H1 (cell line): Measurements from ENCODE around the gene TRABD2B. TPM values are rescaled to one million over a fixed set of nuclear protein-coding genes. Genes with fewer than 3 reads are reported as not detected.

Experiments
- CTCF ChIA-PET: fragments of 300-600 bp; sonication (Branson Sonifier 250); formaldehyde crosslinking; loops from one replicate; lab custom pipeline; 2021; ENCODE audit not compliant: partially characterized antibody; lab: Charles Lee
- POLR2A ChIA-PET: fragments of 300-600 bp; sonication (Branson Sonifier 250); formaldehyde crosslinking; loops from one replicate; lab custom pipeline; 2021; ENCODE audit warnings: inconsistent platforms; ENCODE audit not compliant: partially characterized antibody; lab: Charles Lee
- DNase-seq, 2 experiments: peaks; one replicate each; pipeline versions ENCODE4 v3.0.0 to v3.0.0-alpha.2; 2010 to 2022; ENCODE audit warnings: low spot score in 2 of 2, low read depth in 1 of 2, mixed read lengths in 1 of 2
- FAIRE-seq: peaks from 2 replicates; lab custom pipeline; 2011; peaks lifted over from hg19 to GRCh38; lab: Jason Lieb, UNC
- H2AFZ ChIP-seq: 2 replicates; pipeline ENCODE4 v1.8.1; 2012; ENCODE audit warnings: low read length, inconsistent platforms
- H2AK5ac ChIP-seq: 2 replicates; pipeline ENCODE4 v1.6.1; 2013; ENCODE audit warnings: low read depth, low read length
- H2BK120ac ChIP-seq: replicated peaks from 2 replicates; pipeline ENCODE3; 2013; ENCODE audit warnings: low read depth, low read length, inconsistent platforms
- H2BK12ac ChIP-seq: 2 replicates; pipeline ENCODE4 v1.6.1; 2013; ENCODE audit warnings: low read depth, low read length
- H2BK15ac ChIP-seq: 2 replicates; pipeline ENCODE4 v1.6.1; 2013; ENCODE audit warnings: low read length
- H2BK20ac ChIP-seq: 2 replicates; pipeline ENCODE4 v1.6.1; 2013; ENCODE audit warnings: low read length
- H2BK5ac ChIP-seq: 2 replicates; pipeline ENCODE4 v1.6.1; 2013; ENCODE audit warnings: low read depth, low read length
- H3K14ac ChIP-seq: 2 replicates; pipeline ENCODE4 v1.6.1; 2013; ENCODE audit warnings: inconsistent platforms; ENCODE audit not compliant: insufficient read length
- H3K18ac ChIP-seq: 2 replicates; pipeline ENCODE4 v1.6.1; 2013; ENCODE audit warnings: low read length; ENCODE audit errors: extremely low read depth
- H3K23ac ChIP-seq: 2 replicates; pipeline ENCODE4 v1.6.1; 2013; ENCODE audit warnings: inconsistent platforms; ENCODE audit not compliant: insufficient read length
- H3K23me2 ChIP-seq: 2 replicates; pipeline ENCODE4 v1.6.1; 2013; ENCODE audit warnings: low read depth, low read length
- H3K27ac ChIP-seq: 2 replicates; pipeline ENCODE4 v1.6.1; 2011; ENCODE audit warnings: low read depth, low read length, inconsistent platforms
- H3K27me3 ChIP-seq, 4 experiments: replicated peaks in 1 of 4; 1 replicate in 1 of 4; 2 replicates in 3 of 4; pipeline versions ENCODE4 v1.6.1 to v1.8.1; 2011 to 2013; ENCODE audit warnings: low read length in 3 of 4, mild to moderate bottlenecking in 3 of 4, inconsistent platforms in 2 of 4, mixed read lengths in 2 of 4, moderate library complexity in 1 of 4; ENCODE audit not compliant: control insufficient read depth in 3 of 4, insufficient read depth in 3 of 4; ENCODE audit errors: extremely low read depth in 1 of 4
- H3K36me3 ChIP-seq, 4 experiments: 2 replicates each; pipeline versions ENCODE4 v1.6.1 to v1.8.1; 2011 to 2013; ENCODE audit warnings: mild to moderate bottlenecking in 4 of 4, low read length in 3 of 4, moderate library complexity in 2 of 4, control low read depth in 1 of 4, inconsistent platforms in 1 of 4; ENCODE audit not compliant: insufficient read depth in 4 of 4, control insufficient read depth in 2 of 4
- H3K4ac ChIP-seq: replicated peaks from 2 replicates; pipeline ENCODE3; 2013; ENCODE audit warnings: low read length, low read depth, mixed read lengths, inconsistent platforms; ENCODE audit not compliant: insufficient read length
- H3K4me1 ChIP-seq, 4 experiments: replicated peaks in 1 of 4; 1 replicate in 1 of 4; 2 replicates in 3 of 4; pipeline versions ENCODE4 v1.6.1 to v1.8.1; 2011 to 2013; ENCODE audit warnings: low read length in 3 of 4, inconsistent platforms in 2 of 4, mixed read lengths in 1 of 4; ENCODE audit not compliant: insufficient read depth in 4 of 4, control insufficient read depth in 3 of 4
- H3K4me2 ChIP-seq, 2 experiments: 2 replicates each; pipeline versions ENCODE4 v1.6.1 to v1.8.1; 2011 to 2013; ENCODE audit warnings: low read depth in 2 of 2, low read length in 2 of 2, control low read depth in 1 of 2, inconsistent platforms in 1 of 2, mild to moderate bottlenecking in 1 of 2; ENCODE audit not compliant: insufficient read depth in 1 of 2
- H3K4me3 ChIP-seq, 4 experiments: fragments of 200-600, 300-600 bp in 1 of 4; sonication (generic), shearing (Covaris generic), sonication (Bioruptor Twin) in 1 of 4; 2 replicates each; pipeline versions ENCODE4 v1.5.1 to v1.8.1; 2011 to 2016; ENCODE audit warnings: low read length in 4 of 4, low read depth in 3 of 4, control low read depth in 2 of 4, inconsistent platforms in 2 of 4, mild to moderate bottlenecking in 2 of 4, mixed read lengths in 1 of 4, moderate library complexity in 1 of 4; ENCODE audit not compliant: insufficient read depth in 2 of 4; ENCODE audit errors: extremely low read depth in 1 of 4
- H3K56ac ChIP-seq: replicated peaks from 2 replicates; pipeline ENCODE3; 2013; ENCODE audit warnings: low read depth, mild to moderate bottlenecking, mixed read lengths, low read length, inconsistent platforms; ENCODE audit not compliant: insufficient read length
- H3K79me1 ChIP-seq: 2 replicates; pipeline ENCODE4 v1.6.1; 2013; ENCODE audit warnings: low read depth, low read length, control low read depth
- H3K79me2 ChIP-seq, 2 experiments: 2 replicates each; pipeline versions ENCODE4 v1.6.1 to v1.8.1; 2012 to 2013; ENCODE audit warnings: low read length in 2 of 2, mild to moderate bottlenecking in 2 of 2, inconsistent platforms in 1 of 2; ENCODE audit not compliant: insufficient read depth in 2 of 2, control insufficient read depth in 1 of 2
- H3K9ac ChIP-seq, 4 experiments: replicated peaks in 1 of 4; 1 replicate in 1 of 4; 2 replicates in 3 of 4; pipeline versions ENCODE4 v1.6.1 to v1.8.1; 2011 to 2013; ENCODE audit warnings: low read depth in 3 of 4, low read length in 3 of 4, control low read depth in 2 of 4, mild to moderate bottlenecking in 2 of 4, moderate library complexity in 2 of 4, inconsistent platforms in 1 of 4; ENCODE audit errors: extremely low read depth in 1 of 4
- H3K9me3 ChIP-seq, 2 experiments: 2 replicates each; pipeline versions ENCODE4 v1.6.1 to v1.8.1; 2012 to 2013; ENCODE audit warnings: mild to moderate bottlenecking in 2 of 2, moderate library complexity in 2 of 2, control low read depth in 1 of 2, inconsistent platforms in 1 of 2, low read depth in 1 of 2, low read length in 1 of 2, mixed read lengths in 1 of 2; ENCODE audit not compliant: insufficient read depth in 2 of 2
- H4K20me1 ChIP-seq, 2 experiments: replicated peaks in 1 of 2; 2 replicates each; pipeline versions ENCODE3 to v1.8.1; 2011 to 2013; ENCODE audit warnings: inconsistent platforms in 2 of 2, low read length in 2 of 2, mild to moderate bottlenecking in 1 of 2; ENCODE audit not compliant: insufficient read depth in 2 of 2, control insufficient read depth in 1 of 2
- H4K5ac ChIP-seq: 2 replicates; pipeline ENCODE4 v1.6.1; 2013; ENCODE audit warnings: low read length, low read depth, mixed read lengths, inconsistent platforms; ENCODE audit not compliant: insufficient read length
- H4K8ac ChIP-seq: 2 replicates; pipeline ENCODE4 v1.8.0; 2013; ENCODE audit warnings: mild to moderate bottlenecking, moderate library complexity, low read length, inconsistent platforms; ENCODE audit not compliant: insufficient read depth; ENCODE audit errors: extremely low read depth
- H4K91ac ChIP-seq: replicated peaks from 2 replicates; pipeline ENCODE3; 2013; ENCODE audit warnings: low read length, mixed read lengths, inconsistent platforms; ENCODE audit not compliant: insufficient read length
- CEBPB ChIP-seq: IDR thresholded peaks from 2 replicates; pipeline ENCODE4 v1.6.1; 2012; ENCODE audit warnings: low read depth, low read length
- EGR1 ChIP-seq: IDR thresholded peaks from 2 replicates; pipeline ENCODE4 v1.6.1; 2011; ENCODE audit warnings: low read depth, low read length, borderline replicate concordance
- GTF2F1 ChIP-seq: IDR thresholded peaks from 2 replicates; pipeline ENCODE4 v1.6.1; 2012; ENCODE audit warnings: low read depth, low read length, improper control_type of control experiment, borderline replicate concordance
- MAX ChIP-seq: IDR thresholded peaks from 2 replicates; pipeline ENCODE4 v1.6.1; 2012; ENCODE audit warnings: inconsistent platforms
- NANOG ChIP-seq: IDR thresholded peaks from 2 replicates; pipeline ENCODE4 v1.6.1; 2011; ENCODE audit warnings: low read length, low read depth, mild to moderate bottlenecking, inconsistent platforms; ENCODE audit not compliant: insufficient read depth, poor library complexity, severe bottlenecking
- RFX5 ChIP-seq: IDR thresholded peaks from 2 replicates; pipeline ENCODE4 v1.6.1; 2011; ENCODE audit warnings: low read depth, low read length, improper control_type of control experiment, borderline replicate concordance
- RXRA ChIP-seq: IDR thresholded peaks from 2 replicates; pipeline ENCODE4 v1.6.1; 2011; ENCODE audit warnings: low read depth, mild to moderate bottlenecking, low read length, moderate library complexity; ENCODE audit not compliant: insufficient read depth
- SIN3A ChIP-seq, 2 experiments: IDR thresholded peaks in 1 of 2; conservative IDR thresholded peaks in 1 of 2; 2 replicates each; pipeline ENCODE4 v1.6.1; 2011 to 2012; ENCODE audit warnings: low read length in 2 of 2, improper control_type of control experiment in 1 of 2, low read depth in 1 of 2, mild to moderate bottlenecking in 1 of 2
- SIX5 ChIP-seq: IDR thresholded peaks from 2 replicates; pipeline ENCODE4 v1.6.1; 2011; ENCODE audit warnings: mild to moderate bottlenecking, low read depth, low read length
- USF2 ChIP-seq: IDR thresholded peaks from 2 replicates; pipeline ENCODE4 v1.6.1; 2011; ENCODE audit warnings: low read length, improper control_type of control experiment
- WGBS, 2 experiments: shearing (Covaris generic) in 1 of 2; methylation state at CpG; one replicate each; pipeline versions ENCODE4 v1.1.6 to v1.1.7; 2013 to 2015; ENCODE audit warnings: low lambda C conversion rate in 2 of 2, mixed read lengths in 2 of 2, inconsistent platforms in 1 of 2, low coverage in 1 of 2, missing lambda C conversion rate in 1 of 2; ENCODE audit not compliant: insufficient replicate concordance in 2 of 2, insufficient coverage in 1 of 2, insufficient read length in 1 of 2; ENCODE audit errors: extremely low coverage in 1 of 2, missing lambda C conversion rate in 1 of 2; 5-methylcytosine and 5-hydroxymethylcytosine counted together
- polyA plus RNA-seq, 7 experiments: library from polyadenylated mRNA; depleted of rRNA in 3 of 7; stranded (reverse) in 5 of 7; unstranded in 2 of 7; fragments of >200 nt in 5 of 7; fragments of 200-250 nt in 2 of 7; gene quantifications; 1 replicate in 5 of 7; 2 replicates in 1 of 7; 4 replicates in 1 of 7; pipeline versions ENCODE4 v1.2.1 to v1.2.3, GENCODE V29; 2011 to 2013; ENCODE audit warnings: missing spikeins in 2 of 7, mixed read lengths in 2 of 7
- total RNA-seq: library from RNA; stranded (reverse); fragmentation: NEBNext Ultra II Directional; extraction: Animal tissue kit (Norgen Biotek cat#: 25700); gene quantifications from 2 replicates; pipeline ENCODE4 v1.2.1, GENCODE V29; 2021
- TF ChIP-seq, protein P1 (sequence below): IDR thresholded peaks from 2 replicates; pipeline ENCODE4 v1.6.1; 2011; ENCODE audit warnings: low read depth, mild to moderate bottlenecking, low read length; ENCODE audit not compliant: insufficient read depth

Gene TRABD2B
- total and polyA plus RNA-seq, 2 of the 8 experiments (the other 6 are each of a cell fraction or from before 2014, with no cell fraction given) = 0.95 to 3.4 TPM

DNA sequence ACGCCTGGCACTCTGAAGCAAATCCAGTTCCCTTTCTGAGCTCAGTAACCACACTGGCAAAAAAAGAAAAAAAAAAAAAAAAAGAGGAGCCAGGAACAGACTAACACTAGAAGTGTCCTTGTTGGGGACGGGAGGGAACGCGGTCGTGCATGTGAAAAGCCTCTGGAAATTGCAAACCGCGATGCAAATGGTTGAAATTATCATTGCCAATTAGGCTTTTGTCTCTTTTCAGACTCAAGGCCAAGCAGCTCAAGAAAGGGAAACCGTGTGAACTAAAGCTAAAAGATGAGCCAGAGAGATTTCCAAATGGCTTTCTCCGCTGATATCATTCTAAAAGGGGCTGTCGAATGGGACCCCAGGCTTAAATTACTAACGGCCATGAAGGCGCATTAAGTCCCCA, 13.5 kb downstream of the TRABD2B start:
- 6% methylated on average over 12 of the region's 12 CpGs; no CpG with 5 or more reads in 1 of the 2 experiments for WGBS, 2 experiments
- Histone ChIP-seq H3K56ac (peak overlapping the region; percentile 35), H3K27ac (no peak overlapping the region), H3K4ac (no peak overlapping the region), H3K9ac (no peak overlapping the region), H2AFZ (no peak overlapping the region), H4K8ac (no peak overlapping the region), H2BK120ac (no peak overlapping the region), H2AK5ac (no peak overlapping the region), H3K14ac (no peak overlapping the region), H2BK5ac (peak overlapping the region; percentile 89; the same call in 1 of the 2 replicates), H2BK15ac (no peak overlapping the region), H3K79me2 (peaks cover 0 to 8% of the 10 kb centered on the region in 2 experiments; a peak in 1 of 4 replicates), H3K23me2 (peaks cover 4% of the 10 kb centered on the region; the same call in 1 of the 2 replicates), H2BK12ac (peak overlapping the region; percentile 96; the same call in 1 of the 2 replicates), H3K79me1 (no peaks in the 10 kb centered on the region), H3K4me3 (peak overlapping the region; percentile 10 to 54 (median 34); a peak in 7 of 8 replicates), H3K9me3 (no peaks in the 10 kb centered on the region), H4K5ac (no peak overlapping the region), H4K91ac (peak overlapping the region; percentile 41), H3K36me3 (no peaks in the 10 kb centered on the region), H3K18ac (no peak overlapping the region), H4K20me1 (no peaks in the 10 kb centered on the region), H3K4me2 (peak overlapping the region; percentile 70 to 80), H3K27me3 (peaks cover 0 to 14% (median 9%) of the 10 kb centered on the region in 4 experiments; a peak in 5 of 7 replicates), H3K4me1 (peaks cover 17 to 33% (median 20%) of the 10 kb centered on the region in 4 experiments), H3K23ac (no peak overlapping the region), H2BK20ac (0 out of 2 replicates have a peak overlapping the region, but pooled peaks have one; percentile 75)
- POLR2A ChIA-PET = interaction anchor here (0.6 to 2.9 kb wide), 2 partner anchors 11 to 35 kb away, joined by 3 to 10 read pairs; no protein-coding TSS in a partner anchor
- FAIRE-seq = no peak
- DNase-seq = no peak
- CTCF ChIA-PET = interaction anchor here (0.6 to 4.8 kb wide), 6 partner anchors 10 to 198 kb away, joined by 3 to 31 read pairs (median 5); partner anchors contain the start of gene TRABD2B
- TF ChIP-seq EGR1 (no peak), MAX (no peak), USF2 (no peak), RXRA (no peak), NANOG (no peak), RFX5 (no peak), CEBPB (no peak), GTF2F1 (no peak), SIN3A (conservative IDR thresholded peaks at IDR 0.05 in 1 of 2, IDR thresholded peaks at IDR 0.05 in 1 of 2; ENCODE audit: low read depth in 1 of 2, low read length in 2 of 2) (no peak), SIX5 (no peak)
- TF ChIP-seq, protein P1, sequence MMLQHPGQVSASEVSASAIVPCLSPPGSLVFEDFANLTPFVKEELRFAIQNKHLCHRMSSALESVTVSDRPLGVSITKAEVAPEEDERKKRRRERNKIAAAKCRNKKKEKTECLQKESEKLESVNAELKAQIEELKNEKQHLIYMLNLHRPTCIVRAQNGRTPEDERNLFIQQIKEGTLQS = no peak
